ENCODE measurements around the gene PRSS21.
A peak's percentile ranks its signal among the peaks of the same experiment; 100 is the strongest.

The PRSS21 gene

DNA sequence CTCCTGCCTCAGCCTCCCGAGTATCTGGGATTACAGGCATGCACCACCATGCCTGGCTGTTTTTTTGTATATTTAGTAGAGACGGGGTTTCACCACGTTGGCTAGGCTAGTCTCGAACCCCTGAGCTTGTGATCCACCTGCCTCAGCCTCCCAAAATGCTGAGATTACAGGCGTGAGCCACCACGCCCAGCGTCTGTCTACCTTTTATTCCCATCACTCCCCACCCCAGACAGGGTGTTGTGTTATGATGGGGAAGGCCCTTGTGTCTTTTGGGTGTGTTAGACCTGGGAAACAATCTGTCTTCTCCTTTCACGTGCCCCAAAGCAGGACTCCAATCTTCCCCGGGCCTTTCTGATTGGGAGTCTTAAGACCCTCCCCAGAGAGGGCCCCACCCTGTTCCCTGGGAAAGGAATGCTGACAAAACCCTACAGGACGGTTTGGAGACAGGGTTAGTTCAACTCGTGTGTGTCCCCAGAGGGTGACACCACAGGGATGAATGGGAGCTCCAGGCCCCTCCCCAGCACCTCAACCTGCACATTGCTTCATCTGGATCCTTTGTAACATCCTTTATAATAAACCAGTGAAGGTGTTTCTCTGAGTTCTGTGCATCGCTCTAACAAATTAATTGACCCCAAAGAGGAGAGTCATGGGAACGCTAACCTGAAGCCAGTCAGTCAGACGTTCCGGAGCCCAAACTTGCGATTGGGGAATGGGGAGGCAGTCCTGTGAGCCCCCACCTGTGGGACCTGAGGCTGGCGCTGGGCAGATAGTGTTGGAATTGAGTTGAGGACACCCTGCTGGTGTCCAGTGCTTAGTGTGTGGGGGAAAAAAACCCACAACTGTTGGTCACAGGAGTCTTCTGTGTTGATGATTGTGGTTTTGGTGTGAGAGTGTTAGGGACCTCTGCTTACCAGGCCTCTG is 36.8 kb upstream of the PRSS21 start:
- no peak for DNase-seq

DNA sequence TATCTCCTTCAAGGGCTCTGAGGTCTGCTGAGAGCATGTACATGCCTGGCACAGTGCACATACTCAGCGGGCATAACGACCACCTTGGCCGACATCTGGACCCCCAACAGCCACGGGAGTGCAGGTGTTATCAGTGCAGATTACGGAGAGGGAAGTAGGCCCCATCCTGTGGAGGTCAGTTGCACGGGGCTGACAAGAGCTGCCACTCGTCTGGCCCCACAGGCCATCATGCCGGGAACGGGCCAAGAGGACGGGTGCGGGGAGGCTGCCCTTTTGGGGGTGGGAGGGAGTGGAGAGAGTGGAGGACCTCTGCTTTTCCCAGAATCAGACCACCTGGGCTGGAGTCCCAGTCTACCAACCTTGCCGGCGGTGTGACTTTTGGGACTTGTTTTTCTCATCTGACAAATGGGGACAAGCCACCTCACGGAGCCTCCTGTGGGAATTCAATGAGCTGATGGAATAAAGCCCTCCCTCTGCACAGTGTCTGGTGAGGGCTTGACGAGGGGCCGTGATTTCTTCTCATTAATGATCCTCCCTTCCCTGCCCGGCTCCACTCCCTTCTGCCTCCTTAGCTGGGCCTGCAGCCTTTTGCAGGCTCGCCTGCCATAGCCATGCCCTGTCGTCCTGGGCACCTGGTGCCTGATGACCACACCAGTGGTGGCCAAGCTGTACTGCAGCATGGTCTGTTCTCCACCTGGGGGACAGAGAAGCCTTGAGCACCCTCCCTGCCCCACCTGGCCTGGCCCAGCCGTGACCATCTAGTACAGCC is 34.3 kb upstream of the PRSS21 start:
- DNase-seq, result no peak

DNA sequence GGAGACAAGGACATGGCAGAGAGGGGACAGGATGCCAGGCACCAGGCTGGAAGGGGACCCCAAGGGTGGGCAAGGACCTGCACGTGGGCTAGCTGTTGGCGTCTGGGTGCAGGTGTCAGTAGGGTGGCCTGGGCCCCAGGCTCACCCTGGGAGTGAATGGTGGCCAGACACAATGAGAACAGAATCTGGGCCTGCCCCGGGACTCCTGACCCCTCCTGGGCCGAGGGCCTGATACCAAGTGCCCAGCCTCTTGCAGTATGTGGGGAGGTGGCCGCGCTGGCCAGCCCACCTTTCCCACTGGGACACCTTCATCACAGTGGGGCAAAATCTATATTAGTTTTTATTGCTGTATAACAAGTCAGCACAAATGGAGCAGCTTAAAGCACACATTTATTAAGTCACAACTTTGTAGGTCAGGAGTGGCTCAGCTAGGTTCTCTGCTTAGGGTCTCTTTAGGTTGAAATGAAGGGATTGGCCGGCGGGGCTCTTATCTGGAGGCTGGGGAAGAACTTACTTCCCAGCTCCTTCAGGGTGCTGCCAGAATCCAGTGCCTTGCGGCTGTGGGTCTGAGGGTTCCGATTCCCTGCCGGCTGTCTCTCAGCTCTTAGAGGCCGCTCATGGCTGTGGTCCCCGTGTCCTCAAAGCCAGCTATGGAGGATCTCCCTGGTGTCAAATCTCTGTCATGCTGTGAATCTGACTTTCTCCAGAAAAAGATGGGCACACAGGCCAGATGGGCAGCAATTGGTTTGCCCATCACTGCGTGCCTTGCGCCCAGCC is 33.3 kb upstream of the PRSS21 start:
- no peak for DNase-seq

DNA sequence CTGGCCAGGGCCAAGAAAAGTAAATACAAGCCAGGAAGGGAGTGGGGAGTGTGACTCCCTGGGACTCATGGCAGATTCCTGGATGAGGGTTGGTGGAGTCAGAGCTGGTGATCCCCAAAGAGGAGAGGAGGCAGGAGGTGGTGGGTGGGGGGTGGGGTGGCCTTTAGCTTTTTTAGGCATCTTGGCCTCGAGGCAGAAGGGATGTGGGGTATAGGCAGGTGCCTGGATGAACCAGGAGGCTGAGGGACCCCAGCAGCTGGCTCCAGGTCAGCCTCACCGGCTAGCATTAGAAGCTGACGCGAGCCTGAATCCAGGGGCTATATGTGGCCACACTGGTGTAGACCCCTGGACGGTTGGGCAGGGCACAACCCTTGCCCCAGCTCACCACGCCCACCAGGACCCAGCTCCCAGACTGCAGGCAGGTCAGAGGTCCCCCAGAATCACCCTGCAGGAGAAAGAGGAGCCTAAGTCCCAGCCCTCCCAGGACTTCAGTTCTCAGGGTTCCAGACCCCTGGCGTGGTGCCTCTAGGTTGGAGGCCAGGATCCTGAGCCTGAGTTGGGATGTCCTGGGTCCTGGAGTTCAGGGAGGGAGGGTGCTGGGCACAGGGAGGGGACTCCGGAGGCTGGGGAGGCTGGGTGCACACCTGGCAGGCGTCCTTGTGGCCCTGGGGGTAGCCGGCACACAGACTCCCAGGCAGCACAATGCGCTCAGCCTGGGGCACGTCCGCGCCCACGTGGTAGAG is 32.5 kb upstream of the PRSS21 start:
- no peak for DNase-seq

DNA sequence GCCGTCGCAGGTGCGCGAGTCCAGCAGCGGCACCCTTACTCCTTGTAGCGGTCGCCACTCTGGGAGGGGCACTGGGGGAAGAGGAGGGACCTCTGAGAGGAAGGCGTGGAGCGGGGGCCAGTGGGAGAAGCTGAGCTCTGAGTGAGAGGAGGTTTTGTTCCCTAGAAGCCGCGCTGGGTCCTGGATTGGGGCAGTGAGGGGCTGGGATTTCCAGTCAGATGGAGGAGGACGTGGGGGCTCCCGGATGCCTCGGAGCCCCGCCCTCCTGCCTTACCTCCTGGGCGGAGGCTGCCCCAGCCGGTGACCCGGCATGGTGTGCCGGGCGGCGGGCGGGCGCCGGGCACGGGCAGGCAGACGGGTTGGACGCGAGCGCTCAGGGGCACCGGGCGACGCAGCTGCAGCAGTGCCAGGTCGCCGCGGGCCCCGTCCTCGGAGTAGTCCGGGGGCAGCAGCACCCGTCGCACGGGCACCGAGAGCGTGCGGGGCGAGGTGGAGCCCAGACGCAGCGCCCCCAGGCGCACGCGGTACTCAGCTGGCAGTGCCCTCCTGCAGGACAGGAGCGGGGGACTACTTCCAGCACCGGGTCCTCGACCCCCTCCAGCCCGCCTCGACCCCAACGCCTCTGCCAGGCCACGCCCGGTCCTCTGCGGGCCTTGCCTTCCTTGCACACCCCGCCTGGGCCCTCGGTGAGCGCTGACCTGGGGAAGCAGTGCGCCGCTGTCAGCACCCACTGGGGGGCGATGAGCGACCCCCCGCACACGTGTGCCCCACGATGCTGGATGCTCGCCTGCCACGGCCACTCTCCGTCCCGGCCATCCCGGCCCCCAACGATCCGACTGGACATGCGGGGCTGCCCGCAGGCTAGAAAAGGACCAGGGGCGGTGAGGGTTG is 31.7 kb upstream of the PRSS21 start:
- DNase-seq, result peak in 1 of 2 donors; percentile 36

DNA sequence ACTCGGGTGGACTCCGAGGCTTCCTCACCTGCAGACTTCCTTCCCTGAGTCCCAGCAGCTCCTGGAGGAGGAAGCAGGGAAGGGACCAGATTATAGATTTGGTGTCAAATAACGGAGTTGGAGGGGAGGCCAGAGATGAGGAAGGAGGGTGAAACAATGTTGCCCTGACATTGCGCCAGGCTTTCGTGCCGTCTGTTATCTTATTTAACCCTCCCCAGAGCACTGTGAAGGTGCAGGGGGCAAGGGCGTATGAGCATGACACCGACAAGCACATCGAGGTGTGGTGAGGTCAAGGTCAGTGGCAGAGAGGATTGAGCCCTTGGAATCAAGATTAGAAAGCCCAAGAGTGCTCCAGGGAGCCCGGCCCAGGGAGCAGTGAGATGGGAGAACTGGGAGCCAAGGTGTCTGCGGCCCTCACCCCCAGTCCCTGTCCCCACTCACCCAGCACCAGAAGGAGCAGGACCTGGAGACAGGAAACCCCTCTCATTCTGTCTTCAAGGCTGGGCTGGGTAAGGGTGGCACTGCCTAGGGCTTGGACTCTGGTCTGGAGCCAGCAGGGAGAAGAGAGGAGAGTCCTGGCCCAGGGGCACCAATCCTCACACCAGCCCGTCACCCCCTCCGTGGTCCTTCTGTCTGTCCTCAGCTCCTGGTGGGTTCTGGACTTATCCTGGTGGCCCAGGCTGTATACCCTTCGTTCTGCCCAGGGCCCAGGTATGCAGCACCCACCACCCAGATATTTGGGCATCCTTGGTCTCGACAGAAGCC is 30.8 kb upstream of the PRSS21 start:
- no peak for DNase-seq

DNA sequence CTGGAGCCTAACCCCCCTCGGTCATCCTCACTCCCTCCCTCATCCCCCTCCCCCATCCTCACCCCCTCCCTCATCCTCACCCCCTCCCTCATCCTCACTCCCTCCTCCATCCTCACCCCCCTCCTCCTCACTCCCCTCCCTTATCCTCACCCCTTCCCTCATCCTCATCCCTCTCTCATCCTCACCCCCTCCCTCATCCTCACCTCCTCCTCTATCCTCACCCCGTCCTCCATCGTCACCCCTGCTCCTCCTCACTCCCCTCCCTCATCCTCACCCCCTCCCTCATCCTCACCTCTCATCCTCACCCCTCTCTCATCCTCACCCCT is 30.2 kb upstream of the PRSS21 start:
- DNase-seq, result no peak

DNA sequence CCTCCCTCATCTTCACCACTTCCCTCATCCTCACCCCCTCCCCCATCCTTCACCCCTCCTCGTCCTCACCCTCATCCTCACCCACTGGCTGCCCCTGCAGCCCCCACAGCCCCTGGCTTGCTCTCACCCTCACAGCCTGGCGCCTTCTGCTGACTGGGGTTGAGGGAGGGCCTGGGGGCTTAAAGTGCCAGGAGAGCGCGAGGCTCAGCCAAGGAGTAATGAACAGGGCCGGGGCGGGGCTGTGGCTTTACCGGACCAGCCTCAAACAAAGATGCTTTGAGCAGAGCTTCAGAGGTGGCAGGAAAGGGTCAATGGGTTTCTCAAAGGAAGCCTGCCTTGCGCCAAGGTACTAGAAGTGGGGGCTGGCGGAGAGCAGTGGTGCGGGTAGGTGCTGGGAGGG is 29.6 kb upstream of the PRSS21 start, which contains the start of gene PRSS33:
Gene PRSS33, minus strand, starts transcription at position 155 of the 400 bp plus-strand sequence. CDS start 1,013 bp downstream, outside the sequence.
- DNase-seq, result no peak

DNA sequence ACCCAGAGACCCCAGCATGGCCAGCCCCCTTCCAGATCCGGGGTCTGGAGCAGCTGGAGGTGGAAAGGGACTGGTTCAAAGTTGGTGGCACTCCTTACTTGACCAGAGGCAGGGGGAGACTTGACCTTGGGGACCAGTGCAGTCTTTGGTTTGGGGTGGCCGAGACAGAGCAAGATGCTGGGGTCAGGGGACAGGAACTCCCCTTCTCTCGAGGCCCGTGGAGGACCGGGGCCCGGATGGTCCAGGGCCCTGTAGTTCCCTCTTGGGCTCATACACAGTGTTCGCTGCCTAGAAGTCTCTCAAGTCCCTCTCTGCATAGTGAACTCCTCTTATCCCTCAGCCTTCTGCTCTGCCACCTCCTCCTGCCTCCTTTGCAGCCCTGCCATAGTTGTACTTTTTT is 29.1 kb upstream of the PRSS21 start:
- no peak for DNase-seq

DNA sequence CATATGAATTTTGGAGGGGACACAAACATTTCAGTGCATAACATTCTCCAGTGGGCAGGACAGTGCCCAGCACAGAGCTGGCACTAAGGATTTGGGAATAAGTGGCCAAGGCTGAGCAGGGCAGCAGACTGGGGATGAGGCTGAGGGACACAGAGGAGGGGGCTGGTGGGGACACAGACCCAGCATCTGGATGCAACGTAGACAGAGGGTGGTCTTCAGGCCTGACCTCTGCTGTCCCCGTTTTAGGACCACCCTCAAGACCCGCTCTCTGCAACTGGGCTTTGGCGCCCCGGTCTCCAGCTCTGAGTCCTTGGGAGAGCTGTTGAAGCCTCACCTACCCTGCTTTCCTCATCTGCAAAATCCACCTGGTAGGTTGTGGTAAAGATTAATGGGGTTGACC is 26.4 kb upstream of the PRSS21 start:
- DNase-seq, result no peak

DNA sequence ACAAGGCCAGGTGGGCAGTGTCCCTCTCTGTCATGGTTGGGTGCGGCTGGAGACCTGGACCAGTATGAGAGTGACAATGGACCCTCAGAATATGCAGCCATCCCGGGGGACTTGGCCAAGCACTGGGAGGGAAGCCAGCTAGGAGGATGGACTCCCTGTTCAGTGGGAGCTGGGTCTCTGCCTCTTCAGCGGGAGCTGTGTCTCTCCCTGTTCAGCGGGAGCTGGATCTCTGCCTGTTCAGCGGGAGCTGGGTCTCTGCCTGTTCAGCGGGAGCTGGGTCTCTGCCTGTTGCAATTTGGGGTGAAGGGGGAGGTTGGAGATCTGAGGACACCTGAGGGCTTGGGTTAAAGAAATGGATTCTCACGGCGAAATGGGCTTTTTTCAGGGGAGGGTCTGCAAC is 25.9 kb upstream of the PRSS21 start:
- DNase-seq, result no peak

DNA sequence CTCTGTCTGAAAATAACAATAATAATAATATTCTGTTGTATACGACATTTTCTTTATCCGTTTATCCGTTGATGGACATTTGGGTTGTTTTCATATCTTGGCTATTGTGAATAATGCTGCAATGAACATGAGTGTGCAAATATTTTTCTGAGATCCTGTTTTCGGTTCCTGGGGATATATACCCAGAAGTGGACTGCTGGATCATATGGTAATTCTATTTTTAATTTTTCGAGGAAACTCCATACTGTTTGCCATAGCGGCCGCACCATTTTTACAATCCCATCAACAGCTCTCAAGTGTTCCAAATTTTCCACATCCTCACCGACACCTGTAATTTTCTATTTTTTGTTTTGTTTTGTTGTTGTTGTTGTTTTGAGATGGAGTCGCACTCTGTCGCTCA is 24.1 kb upstream of the PRSS21 start:
- DNase-seq, result no peak

DNA sequence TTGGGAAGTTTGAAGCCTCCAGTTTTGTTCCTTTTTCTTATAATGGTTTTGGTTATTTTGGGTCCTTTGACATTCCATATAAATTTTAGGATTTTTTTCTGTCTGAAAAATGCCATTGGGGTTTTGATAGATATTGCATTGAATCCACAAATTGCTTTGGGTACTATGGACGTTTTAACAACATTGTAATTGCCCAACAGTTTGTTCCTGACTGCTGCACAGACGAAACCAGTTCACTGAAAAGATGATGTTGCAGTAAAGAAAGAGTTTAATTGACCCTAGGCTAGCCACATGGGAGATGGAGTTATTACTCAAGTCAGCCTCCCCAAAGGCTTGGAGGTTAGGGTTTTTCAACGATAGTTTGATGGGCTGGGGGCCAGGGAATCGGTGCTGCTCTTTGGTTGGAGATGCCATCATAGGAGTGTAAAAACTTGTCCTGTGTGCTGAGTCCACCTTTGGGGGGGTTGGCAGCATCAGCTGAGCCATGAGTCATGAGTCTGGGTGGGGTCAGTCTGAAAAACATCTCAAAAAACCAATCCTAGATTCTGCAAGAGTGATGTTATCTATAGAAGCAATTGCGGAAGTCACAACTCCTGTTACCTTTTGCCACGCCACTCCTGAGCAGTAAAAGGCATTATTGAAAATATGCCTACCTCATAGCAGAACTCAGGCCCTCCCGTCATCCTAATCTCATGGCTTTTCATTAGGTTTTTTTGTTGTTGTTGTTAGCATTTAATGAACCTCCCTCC is 21.5 kb upstream of the PRSS21 start:
- no peak for DNase-seq

DNA sequence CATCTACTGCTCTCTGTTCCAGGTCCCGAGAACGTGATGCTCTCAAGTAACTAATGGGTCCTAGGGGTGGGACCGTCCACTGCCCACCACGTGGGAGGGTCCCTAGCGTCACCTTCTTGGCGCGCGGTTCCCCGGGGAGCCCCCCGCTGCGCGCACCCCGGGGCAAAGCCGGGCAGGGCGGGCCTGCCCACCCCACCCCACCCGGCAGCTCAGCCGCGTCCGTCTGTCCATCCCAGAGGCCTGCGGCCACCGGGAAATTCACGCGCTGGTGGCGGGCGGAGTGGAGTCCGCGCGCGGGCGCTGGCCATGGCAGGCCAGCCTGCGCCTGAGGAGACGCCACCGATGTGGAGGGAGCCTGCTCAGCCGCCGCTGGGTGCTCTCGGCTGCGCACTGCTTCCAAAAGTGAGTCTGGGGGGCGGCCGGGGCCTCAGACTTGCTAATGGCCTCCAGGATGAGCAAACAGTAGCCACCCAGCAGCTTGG is 18.3 kb upstream of the PRSS21 start:
- no peak for DNase-seq

DNA sequence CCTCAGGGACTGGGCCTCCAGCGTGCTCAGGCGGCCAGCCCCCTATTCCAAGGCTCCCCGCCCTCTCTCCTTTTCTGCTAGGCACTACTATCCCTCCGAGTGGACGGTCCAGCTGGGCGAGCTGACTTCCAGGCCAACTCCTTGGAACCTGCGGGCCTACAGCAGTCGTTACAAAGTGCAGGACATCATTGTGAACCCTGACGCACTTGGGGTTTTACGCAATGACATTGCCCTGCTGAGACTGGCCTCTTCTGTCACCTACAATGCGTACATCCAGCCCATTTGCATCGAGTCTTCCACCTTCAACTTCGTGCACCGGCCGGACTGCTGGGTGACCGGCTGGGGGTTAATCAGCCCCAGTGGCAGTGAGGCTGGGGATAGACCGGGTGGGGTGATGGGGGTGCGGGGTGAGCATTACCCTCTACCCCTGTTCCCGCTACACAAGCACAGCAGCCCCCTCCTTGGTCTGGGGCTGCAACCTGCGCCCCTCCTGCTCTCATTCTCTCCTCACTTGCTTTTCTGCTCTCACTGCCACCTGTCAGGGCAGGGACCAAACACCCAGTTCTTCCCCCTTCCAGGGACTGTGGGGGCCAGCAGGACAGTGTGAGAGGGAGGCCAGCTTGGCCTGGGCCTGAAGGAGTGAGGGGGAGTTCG is 17.7 kb upstream of the PRSS21 start:
- no peak for DNase-seq

DNA sequence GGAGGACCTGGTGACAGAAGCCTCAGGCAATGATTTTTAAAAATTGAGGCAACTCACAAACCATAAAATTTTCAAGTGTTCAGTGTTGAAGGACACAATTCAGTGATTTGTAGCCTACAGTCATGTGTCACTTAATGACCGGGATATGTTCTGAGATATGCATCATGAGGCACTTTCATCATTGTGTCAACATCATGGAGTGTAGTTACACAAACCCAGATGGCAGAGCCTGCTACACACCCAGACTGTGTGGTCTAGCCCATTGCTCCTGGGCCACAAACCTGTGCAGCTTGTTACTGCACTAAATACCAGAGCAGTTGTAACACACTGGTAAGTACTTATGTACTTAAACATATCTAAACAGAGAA is 17.2 kb upstream of the PRSS21 start:
- no peak for DNase-seq

DNA sequence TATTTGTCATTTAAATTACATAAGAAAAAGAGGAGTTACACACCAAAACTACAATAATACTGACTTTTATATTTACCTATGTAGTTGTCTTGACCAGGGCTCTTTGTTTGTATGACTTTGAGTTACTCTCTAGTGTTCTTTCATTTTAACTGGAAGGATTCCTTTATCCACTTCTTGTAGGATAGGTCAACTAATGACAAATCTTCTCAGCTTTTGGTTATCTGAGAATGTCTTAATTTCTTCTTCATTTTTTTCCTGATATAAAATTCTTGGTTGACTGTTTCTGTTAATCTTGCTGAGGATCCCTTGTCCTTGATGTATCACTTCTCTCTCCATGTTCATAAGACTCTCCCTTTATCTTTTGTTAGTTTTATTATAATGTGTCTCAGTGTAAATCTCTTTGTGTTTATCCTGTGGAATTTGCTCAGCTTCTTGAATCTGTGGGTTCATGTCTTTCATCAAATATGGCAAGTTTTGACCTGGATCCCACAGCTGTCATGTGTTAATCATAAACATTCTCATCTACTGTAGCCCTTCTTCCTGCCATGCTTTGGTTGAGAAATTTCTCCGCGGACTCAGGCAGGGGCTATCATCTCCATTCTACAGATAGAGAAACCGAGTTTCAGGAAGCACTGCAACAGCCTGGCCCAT is 13.4 kb upstream of the PRSS21 start:
- DNase-seq, result no peak

DNA sequence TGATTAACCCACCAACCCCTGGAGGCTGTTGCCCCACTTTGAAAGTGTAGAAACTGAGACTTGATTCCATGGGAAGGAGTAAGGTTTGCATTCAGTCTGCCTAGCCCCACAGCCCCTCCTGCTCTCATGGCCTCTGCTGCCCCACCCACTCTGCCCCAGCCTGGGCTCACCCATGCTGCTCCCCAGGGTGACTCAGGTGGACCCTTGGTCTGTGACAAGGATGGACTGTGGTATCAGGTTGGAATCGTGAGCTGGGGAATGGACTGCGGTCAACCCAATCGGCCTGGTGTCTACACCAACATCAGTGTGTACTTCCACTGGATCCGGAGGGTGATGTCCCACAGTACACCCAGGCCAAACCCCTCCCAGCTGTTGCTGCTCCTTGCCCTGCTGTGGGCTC is 12.3 kb upstream of the PRSS21 start:
- no peak for DNase-seq

DNA sequence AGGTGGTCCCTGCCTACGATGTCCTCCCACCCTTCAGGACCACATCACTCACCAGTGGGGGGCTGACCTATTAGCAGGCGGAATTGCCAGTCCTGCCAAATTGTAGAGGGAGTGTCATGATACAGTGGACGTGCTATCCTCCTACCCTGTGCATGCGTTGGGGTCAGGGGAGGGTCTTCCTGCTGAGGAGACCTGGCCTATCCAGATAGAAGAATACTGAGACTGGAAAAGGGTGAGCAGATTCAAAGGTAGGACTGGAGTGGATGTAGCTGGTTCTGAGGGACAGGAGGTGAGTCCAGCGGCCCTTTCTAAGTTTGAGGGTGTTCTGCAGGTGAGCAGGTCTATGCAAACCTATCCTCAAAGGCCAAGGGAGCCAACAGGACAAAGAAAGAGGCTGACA is 10.8 kb upstream of the PRSS21 start:
- no peak for DNase-seq

Measured in CD4-positive, alpha-beta T cell treated with Interleukin-1 beta for 1 hour (primary cell).